DMS53 treated with DMSO at 0.1 percent for 48 hours (cell line): ENCODE measurements around the gene RNU1-3.
"Not testable (repeated sequence)": the region's sequence is repeated elsewhere in the genome, so short reads cannot be mapped to it uniquely, and the experiment has no call there.

Experiments
- DNase-seq: peaks from one replicate; lab custom pipeline; 2025; ENCODE audit not compliant: unreplicated experiment; lab: John Stamatoyannopoulos, UW

The RNU1-3 gene

DNA sequence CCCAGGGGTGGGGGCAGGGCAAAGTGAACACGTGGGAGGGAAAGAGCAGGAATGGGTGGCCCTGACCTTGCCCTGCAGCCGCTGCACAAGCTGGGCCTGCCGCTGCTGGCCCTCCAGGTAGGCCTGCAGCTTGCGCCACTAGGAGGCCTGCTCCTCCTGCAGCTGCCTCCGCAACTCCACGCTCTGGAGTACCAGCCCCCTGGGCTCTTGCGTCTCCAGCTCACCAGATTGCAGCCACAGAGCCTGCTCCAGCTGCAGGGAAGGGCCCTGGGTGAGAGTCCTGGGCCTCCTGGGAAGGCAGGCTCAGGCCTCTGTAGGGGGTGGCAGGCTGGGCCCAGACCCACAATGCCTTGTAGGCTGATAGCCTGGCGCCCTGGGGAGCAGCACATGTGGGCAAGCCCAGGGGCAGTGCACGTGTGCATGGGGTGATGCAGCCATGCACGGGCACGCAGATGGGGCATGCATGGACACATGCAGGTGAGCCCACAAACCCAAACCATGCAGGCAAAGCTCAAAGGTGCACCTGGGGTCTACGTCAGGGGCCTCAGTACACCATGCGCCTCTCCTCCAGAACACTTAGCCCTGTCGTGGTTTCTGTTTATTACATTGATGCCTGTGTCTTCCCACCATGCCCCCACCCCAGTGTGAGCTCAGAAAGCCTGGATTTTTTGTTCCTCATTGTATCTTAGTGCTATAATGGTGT, 9.6 kb downstream of the RNU1-3 start:
- not testable (repeated sequence) for DNase-seq

DNA sequence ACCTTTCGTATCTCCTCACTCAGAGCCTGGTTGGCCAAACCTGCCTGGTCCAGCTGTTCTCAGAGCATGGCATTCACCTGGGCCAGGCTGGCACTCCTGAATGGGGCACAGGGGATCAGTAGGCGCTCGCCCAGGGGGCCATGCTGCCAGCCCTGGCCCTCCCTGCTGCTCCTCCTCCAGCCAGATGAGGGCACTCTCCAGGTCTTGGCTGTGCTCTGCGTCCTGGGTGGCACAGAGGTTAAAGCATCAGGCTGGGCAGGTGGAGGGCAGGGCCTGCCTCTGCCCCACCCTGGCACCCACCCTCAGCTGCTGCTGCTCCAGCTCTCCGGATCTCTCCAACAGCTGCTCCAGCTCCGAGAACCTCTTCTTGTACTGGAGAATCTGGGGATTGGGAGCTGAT, 10.2 kb downstream of the RNU1-3 start:
- not testable (repeated sequence) for DNase-seq

DNA sequence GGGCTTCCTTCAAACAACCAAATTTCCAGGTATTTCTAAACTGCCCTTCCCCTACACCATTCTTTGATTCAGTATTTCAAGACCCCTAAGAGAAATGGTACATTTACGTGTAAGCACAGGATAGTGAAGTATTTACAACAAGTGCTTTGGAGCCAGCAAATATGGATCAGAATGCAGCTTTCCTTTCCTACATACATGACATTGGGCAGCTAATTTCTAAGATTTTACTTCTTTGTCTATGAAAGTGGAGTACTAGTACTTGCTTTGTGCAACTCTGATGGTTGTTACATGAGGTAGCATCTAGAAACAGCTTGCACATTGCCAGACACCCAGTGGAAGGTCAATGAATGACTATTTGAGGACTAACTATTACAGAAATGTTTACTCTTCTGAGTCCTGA, 15.2 kb downstream of the RNU1-3 start:
- not testable (repeated sequence) for DNase-seq

DNA sequence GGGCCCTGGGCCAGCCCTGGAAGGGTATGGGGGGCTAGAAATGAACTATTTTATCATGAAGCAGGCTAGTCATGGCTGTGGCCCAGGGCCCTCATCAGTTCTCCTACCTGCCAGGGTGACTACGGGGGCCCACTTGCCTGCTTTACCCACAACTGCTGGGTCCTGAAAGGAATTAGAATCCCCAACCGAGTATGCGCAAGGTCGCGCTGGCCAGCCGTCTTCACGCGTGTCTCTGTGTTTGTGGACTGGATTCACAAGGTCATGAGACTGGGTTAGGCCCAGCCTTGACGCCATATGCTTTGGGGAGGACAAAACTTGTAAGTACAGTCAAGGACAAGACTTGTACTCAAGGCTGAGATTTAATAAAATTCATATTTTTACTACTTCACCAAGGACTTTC, 16.8 kb downstream of the RNU1-3 start:
- DNase-seq, result not testable (repeated sequence)

DNA sequence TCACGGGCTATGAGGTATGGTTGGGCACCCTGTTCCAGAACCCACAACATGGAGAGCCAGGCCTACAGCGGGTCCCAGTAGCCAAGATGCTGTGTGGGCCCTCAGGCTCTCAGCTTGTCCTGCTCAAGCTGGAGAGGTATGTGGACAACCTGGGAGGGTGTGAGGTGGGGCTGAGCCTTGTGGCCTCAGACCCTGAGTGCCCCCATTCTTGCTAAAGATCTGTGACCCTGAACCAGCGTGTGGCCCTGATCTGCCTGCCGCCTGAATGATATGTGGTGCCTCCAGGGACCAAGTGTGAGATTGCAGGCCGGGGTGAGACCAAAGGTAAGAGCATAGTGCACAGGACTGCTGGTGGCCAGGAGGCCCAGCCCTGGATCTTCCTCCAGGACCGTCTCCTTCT, 17.4 kb downstream of the RNU1-3 start:
- not testable (repeated sequence) for DNase-seq

DNA sequence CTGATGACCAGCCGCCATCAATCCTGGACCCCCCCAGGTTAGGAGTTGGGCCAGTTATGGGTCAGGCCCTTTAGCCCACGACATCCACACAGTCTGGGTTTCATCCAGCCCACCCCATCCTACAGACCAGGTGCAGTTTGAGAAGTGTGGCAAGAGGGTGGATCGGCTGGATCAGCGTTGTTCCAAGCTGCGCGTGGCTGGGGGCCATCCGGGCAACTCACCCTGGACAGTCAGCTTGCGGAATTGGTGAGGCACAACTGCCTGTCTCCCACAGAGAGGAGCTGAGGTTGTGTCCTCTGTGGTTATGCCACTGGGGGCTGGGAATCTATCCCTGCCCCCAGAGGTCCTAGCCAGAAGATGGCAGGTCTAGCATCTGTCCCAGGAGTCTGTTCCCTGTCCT, 18.0 kb downstream of the RNU1-3 start:
- not testable (repeated sequence) for DNase-seq

DNA sequence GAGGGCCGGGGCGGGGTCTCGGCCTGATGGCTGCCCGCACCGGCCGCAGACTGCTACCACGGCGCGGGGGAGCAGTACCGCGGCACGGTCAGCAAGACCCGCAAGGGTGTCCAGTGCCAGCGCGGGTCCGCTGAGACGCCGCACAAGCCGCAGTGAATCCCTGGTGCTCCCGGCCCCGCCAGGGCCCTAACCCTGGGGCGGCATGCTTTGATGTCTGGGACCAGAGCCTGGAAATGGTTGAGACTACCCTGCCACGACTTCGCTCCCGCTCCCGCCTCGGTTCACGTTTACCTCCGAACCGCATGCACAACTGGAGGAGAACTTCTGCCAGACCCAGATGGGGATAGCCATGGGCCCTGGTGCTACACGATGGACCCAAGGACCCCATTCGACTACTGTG, 18.5 kb downstream of the RNU1-3 start:
- DNase-seq, result not testable (repeated sequence)

DNA sequence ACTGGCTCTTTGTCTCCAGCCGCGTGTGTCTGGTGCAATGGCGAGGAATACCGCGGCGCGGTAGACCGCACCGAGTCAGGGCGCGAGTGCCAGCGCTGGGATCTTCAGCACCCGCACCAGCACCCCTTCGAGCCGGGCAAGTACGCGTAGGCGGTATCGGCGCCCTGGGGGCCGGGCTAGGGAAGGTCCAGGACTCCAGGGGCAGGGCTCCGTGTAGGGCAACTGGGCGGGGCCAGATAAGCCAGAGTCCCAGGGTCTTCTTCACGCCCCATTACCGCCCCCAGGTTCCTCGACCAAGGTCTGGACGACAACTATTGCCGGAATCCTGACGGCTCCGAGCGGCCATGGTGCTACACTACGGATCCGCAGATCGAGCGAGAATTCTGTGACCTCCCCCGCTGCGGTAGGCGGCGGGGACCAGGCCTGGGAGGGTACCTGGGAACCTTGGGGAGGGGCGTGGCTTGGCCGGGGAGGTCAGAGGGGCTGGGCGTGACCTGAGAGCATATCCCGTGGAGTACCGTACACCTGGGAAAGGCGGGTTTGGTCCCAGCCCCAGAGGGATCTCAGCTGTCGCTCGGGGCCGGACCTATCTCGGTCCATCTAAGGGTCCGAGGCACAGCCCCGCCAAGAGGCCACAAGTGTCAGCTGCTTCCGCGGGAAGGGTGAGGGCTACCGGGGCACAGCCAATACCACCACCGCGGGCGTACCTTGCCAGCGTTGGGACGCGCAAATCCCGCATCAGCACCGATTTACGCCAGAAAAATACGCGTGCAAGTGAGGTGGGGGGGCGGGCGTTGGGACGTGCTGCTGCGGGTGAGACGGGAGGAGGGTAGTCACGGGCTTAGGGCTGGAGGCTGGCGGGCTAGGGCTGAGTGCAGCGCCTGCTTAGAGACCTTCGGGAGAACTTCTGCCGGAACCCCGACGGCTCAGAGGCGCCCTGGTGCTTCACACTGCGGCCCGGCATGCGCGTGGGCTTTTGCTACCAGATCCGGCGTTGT, 19.3 kb downstream of the RNU1-3 start:
- DNase-seq, result not testable (repeated sequence)

DNA sequence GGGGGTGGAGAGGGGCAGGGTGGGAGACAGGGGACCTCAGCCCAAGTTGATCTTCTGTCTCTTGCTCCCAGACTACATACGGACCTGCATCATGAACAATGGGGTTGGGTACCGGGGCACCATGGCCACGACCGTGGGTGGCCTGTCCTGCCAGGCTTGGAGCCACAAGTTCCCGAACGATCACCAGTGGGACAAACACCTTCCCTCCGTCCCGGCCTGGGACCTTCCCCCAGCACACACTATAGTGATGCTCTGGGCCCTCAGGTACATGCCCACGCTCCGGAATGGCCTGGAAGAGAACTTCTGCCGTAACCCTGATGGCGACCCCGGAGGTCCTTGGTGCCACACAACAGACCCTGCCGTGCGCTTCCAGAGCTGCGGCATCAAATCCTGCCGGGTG, 20.0 kb downstream of the RNU1-3 start:
- not testable (repeated sequence) for DNase-seq

DNA sequence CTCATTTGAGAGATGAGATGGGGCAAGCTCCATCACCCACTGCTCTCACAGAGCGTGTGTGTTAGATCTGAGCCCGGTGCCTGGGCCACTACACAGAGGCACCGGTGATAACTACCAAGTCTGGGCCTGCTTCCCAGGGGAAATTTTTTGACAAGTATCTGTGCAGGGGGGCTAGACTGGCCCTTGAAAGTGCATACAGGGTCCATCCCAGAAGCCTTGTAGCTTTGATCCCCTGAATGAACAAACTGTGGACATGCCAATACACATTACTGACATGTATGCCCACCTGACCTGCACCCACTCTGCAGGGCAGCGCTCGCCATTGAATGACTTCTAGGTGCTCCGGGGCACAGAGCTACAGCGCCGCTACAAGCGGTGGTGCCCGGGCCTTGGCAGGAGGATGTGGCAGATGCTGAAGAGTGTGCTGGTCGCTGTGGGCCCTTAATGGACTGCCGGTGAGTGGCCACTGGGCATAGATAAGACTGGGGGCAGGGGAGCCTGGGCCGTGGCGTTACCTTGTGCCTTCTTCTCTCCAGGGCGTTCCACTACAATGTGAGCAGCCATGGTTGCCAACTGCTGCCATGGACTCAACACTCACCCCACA, 20.6 kb downstream of the RNU1-3 start:
- DNase-seq, result not testable (repeated sequence)

DNA sequence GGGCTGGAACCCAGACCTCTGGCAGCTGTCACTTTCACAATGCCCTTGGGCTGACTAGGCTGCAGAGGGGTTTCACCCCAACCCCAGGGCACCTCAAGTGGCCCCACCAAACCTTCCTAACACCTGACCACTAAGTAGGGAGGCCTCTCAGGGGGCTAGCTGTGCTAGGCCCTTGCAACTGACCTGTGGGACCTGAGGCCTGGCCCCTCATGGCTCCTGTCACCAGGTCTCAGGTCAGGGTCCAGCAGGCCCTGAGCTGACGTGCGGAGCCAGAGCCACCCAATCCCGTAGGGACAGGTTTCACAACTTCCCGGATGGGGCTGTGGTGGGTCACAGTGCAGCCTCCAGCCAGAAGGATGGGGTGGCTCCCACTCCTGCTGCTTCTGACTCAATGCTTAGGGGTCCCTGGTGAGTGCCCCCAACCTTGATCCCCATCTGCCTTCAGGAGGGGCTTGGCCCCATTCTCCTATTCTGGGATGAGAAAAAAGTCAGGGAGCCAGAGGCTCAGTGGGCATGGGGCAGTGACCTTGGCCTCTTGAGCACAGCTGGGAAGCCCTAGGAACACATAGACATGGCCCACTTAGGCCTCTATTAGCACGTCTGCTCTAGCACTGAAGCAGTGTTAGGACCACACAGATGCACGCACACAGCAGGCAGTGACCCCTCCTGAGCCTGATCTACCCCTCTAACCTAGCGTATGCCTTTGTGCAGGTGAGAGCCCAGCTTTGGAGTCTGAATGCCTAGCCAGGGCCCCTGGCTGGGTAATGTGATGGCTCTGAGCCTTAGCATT, 21.3 kb downstream of the RNU1-3 start:
- DNase-seq, result not testable (repeated sequence)

DNA sequence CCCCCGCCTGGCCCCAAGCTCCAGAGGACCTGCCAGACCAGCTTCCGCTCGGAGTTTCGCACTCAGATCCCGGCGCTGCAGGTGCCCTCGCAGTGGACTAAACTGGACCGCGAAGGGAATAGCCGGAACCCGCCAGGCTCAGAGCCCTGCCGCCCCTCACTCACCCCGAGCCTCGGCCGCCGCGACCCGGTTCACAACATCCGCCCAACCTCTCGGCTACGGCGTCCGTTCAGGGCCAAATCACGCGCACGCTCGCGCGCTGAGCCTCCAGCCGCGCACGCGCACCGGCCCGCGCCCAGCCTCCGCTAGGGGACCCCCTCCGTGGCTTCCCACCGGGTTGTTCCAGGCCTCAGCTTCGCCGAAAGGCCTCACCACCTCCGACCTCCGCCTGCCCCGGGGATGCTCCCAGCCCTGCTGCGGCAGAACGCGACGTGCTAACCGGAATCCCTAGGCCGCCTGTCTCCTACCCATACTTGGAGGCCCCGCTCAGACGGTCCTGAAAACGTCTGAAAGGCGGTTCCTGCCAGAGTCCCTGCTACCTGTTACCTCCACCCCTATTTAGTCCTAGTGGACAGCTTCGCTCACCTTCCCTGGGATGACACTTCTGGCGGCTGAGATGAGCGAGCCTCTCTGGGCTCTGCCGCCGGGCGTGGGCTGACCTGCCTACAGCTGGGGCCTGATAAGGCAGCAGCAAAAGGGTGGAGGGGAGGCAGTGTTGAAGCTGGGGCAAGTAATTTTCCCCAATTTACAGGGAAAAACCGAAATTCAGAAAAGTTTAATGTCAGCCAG, 22.1 kb downstream of the RNU1-3 start:
- DNase-seq, result peak; percentile 99

DNA sequence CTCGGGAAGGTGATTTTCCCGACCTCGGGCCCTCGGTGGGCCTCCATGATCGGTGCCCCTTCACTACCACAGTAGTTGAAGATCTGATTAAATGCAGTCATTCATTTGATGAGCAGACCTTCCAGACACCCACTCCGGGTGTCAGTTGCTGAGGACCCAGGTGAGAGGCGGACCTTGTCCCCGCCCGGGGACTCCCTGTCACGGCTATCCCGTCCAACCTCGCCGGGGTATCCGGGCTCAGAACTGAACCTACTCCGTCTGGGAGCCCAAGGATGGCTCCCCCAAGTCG, 22.6 kb downstream of the RNU1-3 start:
- no peak for DNase-seq

DNA sequence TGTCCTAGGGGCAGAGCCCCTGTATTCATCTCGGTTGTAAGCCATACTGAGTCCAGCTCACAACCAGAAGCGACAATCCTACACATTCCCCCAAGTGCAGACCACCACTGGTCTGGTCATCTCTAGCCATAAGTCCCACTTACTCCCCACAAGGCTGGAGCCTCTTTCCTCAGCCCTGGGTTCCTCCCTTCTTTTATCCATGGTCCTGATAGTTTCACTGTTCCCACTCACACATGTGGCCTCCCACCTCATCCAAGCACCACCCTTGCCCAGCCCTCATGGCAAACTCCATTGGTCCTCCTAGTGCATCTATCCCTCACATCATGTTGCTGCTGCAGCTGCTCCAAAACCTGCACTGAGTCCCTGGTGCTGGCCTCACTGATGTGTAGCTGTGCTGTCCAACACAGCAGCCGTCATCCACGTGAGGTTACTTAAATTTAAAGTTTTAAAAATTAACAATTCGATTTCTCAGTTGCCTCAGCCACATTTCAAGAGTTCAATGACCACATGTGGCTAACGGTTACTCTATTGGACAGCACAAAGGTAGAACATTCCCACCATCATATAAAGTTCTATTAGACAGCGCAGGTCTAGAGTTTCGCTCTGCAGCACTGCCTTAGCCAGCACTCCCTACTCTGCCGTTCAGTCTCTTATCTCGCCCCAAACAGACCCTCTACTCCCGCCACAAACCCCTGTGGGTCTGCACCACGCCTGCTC, 23.1 kb downstream of the RNU1-3 start:
- DNase-seq, result peak; percentile 40

DNA sequence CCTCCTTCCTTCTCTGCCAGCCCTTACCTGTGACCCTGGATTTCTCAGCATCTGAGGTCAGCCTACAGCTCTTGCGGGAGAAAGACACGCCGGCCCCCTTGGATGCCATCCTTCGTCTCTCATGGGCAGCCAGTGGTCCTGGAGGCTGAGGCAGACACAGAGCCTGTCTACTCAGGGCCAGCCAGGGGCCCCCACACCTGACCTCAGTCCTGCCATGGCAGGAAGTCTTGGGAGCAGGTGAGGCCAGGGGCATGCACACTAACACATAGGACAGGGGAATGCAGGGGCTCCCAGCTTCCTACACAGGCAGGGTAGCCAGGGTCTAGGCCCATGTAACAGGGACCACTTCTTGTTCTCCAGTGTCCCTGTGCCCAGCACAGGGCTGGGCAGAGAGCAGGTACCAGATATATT, 23.7 kb downstream of the RNU1-3 start:
- not testable (repeated sequence) for DNase-seq

DNA sequence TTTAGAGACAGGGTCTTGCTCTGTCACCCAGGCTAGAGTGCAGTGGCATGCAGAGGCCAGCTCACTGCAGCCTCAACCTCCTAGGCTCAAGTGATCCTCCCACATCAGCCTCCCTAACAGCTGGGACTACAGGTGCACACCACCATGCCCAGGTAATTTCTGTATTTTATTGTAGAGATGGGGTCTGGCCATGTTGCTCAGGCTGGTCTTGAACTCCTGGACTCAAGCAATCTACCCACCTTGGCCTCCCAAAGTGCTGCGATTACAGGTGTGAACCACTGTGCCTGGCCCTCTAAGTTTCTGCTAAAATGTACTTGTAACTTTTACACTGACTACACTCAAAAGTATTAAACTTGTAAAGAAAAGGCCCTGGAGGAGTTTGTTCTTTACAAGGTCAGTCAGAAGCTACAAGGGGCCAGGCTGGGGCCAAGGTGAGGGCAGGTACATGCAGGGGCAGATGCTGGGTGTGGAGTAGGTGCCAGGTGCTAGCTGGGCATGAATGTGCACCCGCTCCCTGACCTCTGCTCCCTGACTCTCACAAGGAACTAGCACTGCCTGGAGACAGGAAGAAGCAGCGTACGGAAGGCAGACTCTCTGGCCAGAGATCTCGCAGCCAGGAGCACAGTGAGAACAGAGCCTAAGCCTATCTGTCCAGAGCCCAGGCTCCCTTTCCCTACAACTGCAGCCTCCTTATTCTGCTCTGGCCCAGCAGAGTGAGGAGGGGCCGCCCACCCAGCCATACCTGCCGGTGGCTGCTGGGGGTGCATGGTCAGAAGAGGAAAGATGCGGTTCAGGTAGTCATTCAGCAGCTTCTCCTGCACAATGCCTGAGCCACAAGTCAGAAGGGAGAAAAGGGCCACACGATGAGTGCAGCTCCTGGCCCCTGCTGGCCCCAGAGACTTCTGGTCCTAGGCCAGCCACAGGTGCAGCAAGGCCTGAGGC, 24.5 kb downstream of the RNU1-3 start:
- DNase-seq, result not testable (repeated sequence)

DNA sequence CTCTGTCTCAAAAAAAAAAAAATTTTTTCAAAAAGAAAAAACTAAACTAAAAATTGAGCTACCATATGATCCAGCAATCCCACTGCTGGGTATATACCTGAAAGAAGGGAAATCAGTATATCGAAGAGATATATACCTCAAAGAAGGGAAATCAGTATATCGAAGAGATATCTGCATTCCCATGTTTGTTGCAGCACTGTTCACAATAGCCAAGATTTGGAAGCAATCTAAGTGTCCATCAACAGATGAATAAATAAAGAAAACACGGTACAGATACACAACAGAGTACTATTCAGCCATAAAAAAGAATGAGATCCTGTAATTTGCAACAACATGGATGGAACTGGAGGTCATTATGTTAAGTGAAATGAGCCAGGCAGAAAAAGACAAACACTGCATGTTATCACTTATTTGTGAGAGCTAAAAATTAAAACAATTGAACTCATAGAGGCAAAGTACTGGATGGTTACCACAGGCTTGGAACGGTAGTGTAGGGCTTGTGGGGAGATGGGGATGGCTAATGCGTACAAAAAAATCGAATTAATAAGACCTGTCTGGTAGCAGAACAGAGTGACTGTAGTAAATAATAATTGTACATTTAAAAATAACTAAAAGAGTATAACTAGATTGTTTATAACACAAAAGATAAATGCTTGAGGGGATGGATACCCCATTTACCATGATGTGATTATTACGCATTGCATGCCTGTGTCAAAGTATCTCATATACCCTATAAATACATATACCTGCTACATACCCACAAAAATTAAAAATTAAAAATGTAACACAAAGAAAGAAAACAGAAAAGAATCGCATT, 25.4 kb downstream of the RNU1-3 start:
- not testable (repeated sequence) for DNase-seq
